ENCODE measurements around the gene C20orf204. TPM values are rescaled to one million over a fixed set of nuclear protein-coding genes. Genes with fewer than 3 reads are reported as not detected.
A peak's percentile ranks its signal among the peaks of the same experiment; 100 is the strongest.

C20orf204 gene
- total and polyA plus RNA-seq, 2 experiments from 2014 or later = 0.14 to 0.32 TPM

GRCh38 chr20:64037498-64038213 is 1.7 kb downstream of the C20orf204 start:
- 9% methylated on average over 34 to 36 of the region's 36 CpGs for WGBS, 2 experiments (ENCODE audit: low coverage in 1 of 2, low lambda C conversion rate in 2 of 2, missing lambda C conversion rate in 2 of 2)

DNA sequence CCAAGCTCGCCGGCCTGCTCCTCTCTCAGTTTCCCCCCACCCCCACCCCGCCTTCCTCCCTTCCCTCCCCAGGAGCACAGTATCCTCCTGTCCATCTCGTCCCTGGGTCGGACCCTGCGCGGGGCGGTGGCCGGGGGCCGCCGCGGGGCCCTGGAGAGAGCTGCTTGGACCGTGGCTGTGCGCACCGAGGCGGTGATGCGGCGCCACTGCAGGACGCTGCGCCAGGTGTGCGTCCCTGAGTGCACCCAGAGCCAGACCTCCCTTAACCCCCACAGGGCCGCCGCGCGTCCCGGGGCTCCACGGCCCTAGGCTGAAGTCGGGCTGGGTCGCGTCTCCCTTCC is 2.2 kb downstream of the C20orf204 start:
- Histone ChIP-seq H3K9me3 (ENCODE audit: low read depth) (no peaks in the 10 kb centered on the region), H3K27me3 (replicated peaks; ENCODE audit: insufficient read depth) (peaks cover 31% of the 10 kb centered on the region), H3K9ac (no peak overlapping the region), H3K36me3 (ENCODE audit: low read depth) (no peaks in the 10 kb centered on the region), H3K4me2 (ENCODE audit: unreplicated experiment) (no peak overlapping the region), H3K4me1 (ENCODE audit: insufficient read depth) (no peaks in the 10 kb centered on the region), H3K9me2 (ENCODE audit: insufficient read depth) (no peaks in the 10 kb centered on the region), H2AFZ (no peak overlapping the region), H3F3A (ENCODE audit: insufficient read depth) (no peaks in the 10 kb centered on the region), H3K4me3 (peak overlapping the region; percentile 63; the same call in 1 of the 2 replicates), H3K27ac (no peak overlapping the region), H3K79me2 (ENCODE audit: insufficient read depth) (no peaks in the 10 kb centered on the region), H4K20me1 (ENCODE audit: insufficient read depth) (no peaks in the 10 kb centered on the region)
- TF ChIP-seq EZH2 (IDR thresholded peaks at IDR 0.05; ENCODE audit: insufficient read depth, poor library complexity, severe bottlenecking) (no peak), EZH2phosphoT487 (IDR thresholded peaks at IDR 0.05; ENCODE audit: insufficient read depth, low read depth) (no peak)
- WGBS, 2 experiments (ENCODE audit: low coverage in 1 of 2, low lambda C conversion rate in 2 of 2, missing lambda C conversion rate in 2 of 2) = 7 to 17% methylated on average over 1 to 16 of the region's 30 CpGs
- in situ Hi-C loops (cut with MboI) = no loop called here
- DNase-seq = no peak

More at GRCh38 chr20:64037498-64038213, 1.7 kb downstream of the C20orf204 start:
- Histone ChIP-seq H3F3A (ENCODE audit: insufficient read depth) (no peaks in the 10 kb centered on the region), H3K4me3 (no peak overlapping the region), H3K9ac (no peak overlapping the region), H3K4me1 (ENCODE audit: insufficient read depth) (no peaks in the 10 kb centered on the region), H3K36me3 (ENCODE audit: low read depth) (no peaks in the 10 kb centered on the region), H3K27ac (no peak overlapping the region), H3K27me3 (replicated peaks; ENCODE audit: insufficient read depth) (peaks cover 31% of the 10 kb centered on the region), H3K4me2 (ENCODE audit: unreplicated experiment) (no peak overlapping the region), H3K79me2 (ENCODE audit: insufficient read depth) (no peaks in the 10 kb centered on the region), H3K9me2 (ENCODE audit: insufficient read depth) (no peaks in the 10 kb centered on the region), H3K9me3 (ENCODE audit: low read depth) (no peaks in the 10 kb centered on the region), H2AFZ (no peak overlapping the region), H4K20me1 (ENCODE audit: insufficient read depth) (no peaks in the 10 kb centered on the region)
- in situ Hi-C loops (cut with MboI) = no loop called here
- no peak for DNase-seq
- TF ChIP-seq EZH2 (IDR thresholded peaks at IDR 0.05; ENCODE audit: insufficient read depth, poor library complexity, severe bottlenecking) = peak; percentile 39
- no peak for TF ChIP-seq EZH2phosphoT487 (IDR thresholded peaks at IDR 0.05; ENCODE audit: insufficient read depth, low read depth)

GRCh38 chr20:64038565-64039292 is 2.7 kb downstream of the C20orf204 start:
- Histone ChIP-seq H4K20me1 (ENCODE audit: insufficient read depth) (no peaks in the 10 kb centered on the region), H3K27me3 (replicated peaks; ENCODE audit: insufficient read depth) (peaks cover 31% of the 10 kb centered on the region), H3F3A (ENCODE audit: insufficient read depth) (peaks cover 3% of the 10 kb centered on the region), H3K9me2 (ENCODE audit: insufficient read depth) (no peaks in the 10 kb centered on the region), H3K4me1 (ENCODE audit: insufficient read depth) (no peaks in the 10 kb centered on the region), H3K79me2 (ENCODE audit: insufficient read depth) (no peaks in the 10 kb centered on the region), H3K4me3 (peak overlapping the region; percentile 63), H3K9ac (no peak overlapping the region), H3K4me2 (ENCODE audit: unreplicated experiment) (peak overlapping the region; percentile 65), H3K27ac (no peak overlapping the region), H3K36me3 (ENCODE audit: low read depth) (no peaks in the 10 kb centered on the region), H3K9me3 (ENCODE audit: low read depth) (no peaks in the 10 kb centered on the region), H2AFZ (peak overlapping the region; percentile 45)
- no peak for TF ChIP-seq EZH2 (IDR thresholded peaks at IDR 0.05; ENCODE audit: insufficient read depth, poor library complexity, severe bottlenecking)
- no peak for TF ChIP-seq EZH2phosphoT487 (IDR thresholded peaks at IDR 0.05; ENCODE audit: insufficient read depth, low read depth)
- WGBS, 2 experiments (ENCODE audit: low coverage in 1 of 2, low lambda C conversion rate in 2 of 2, missing lambda C conversion rate in 2 of 2) = 2 to 3% methylated on average over 52 to 66 of the region's 91 CpGs
- in situ Hi-C loops (cut with MboI) = no loop called here
- peak; percentile 76 for DNase-seq

GRCh38 chr20:64039293-64040160 is 3.5 kb downstream of the C20orf204 start:
- 26 to 29% methylated on average over 9 to 15 of the region's 17 CpGs for WGBS, 2 experiments (ENCODE audit: low coverage in 1 of 2, low lambda C conversion rate in 2 of 2, missing lambda C conversion rate in 2 of 2)
- Histone ChIP-seq H3K79me2 (ENCODE audit: insufficient read depth) (no peaks in the 10 kb centered on the region), H3K9me3 (ENCODE audit: low read depth) (no peaks in the 10 kb centered on the region), H3K27ac (no peak overlapping the region), H2AFZ (peak overlapping the region; percentile 45), H3F3A (ENCODE audit: insufficient read depth) (peaks cover 6% of the 10 kb centered on the region), H3K9ac (no peak overlapping the region), H3K36me3 (ENCODE audit: low read depth) (no peaks in the 10 kb centered on the region), H3K27me3 (replicated peaks; ENCODE audit: insufficient read depth) (peaks cover 31% of the 10 kb centered on the region), H3K9me2 (ENCODE audit: insufficient read depth) (no peaks in the 10 kb centered on the region), H3K4me3 (peak overlapping the region; percentile 63), H4K20me1 (ENCODE audit: insufficient read depth) (no peaks in the 10 kb centered on the region), H3K4me1 (ENCODE audit: insufficient read depth) (peaks cover 2% of the 10 kb centered on the region; the same call in 1 of the 2 replicates), H3K4me2 (ENCODE audit: unreplicated experiment) (peak overlapping the region; percentile 65)
- DNase-seq = peak; percentile 31
- TF ChIP-seq EZH2 (IDR thresholded peaks at IDR 0.05; ENCODE audit: insufficient read depth, poor library complexity, severe bottlenecking) (no peak), EZH2phosphoT487 (IDR thresholded peaks at IDR 0.05; ENCODE audit: insufficient read depth, low read depth) (no peak)
- in situ Hi-C loops (cut with MboI) = no loop called here
